Fibroblast of lung (primary cell): ENCODE data around the gene TCN1.

Source experiments
- CTCF ChIP-seq, 2 donors: IDR thresholded peaks in 1 of 2; conservative IDR thresholded peaks in 1 of 2; 1 replicate in 1 of 2; 2 replicates in 1 of 2; pipeline ENCODE4 v1.5.1; 2011 to 2012; ENCODE audit warnings: low read length in 2 of 2, control low read depth in 1 of 2, inconsistent platforms in 1 of 2, low read depth in 1 of 2, mild to moderate bottlenecking in 1 of 2
- EZH2 ChIP-seq: IDR thresholded peaks from 2 replicates; pipeline ENCODE4 v1.5.1; 2012; ENCODE audit warnings: low read length, control low read depth, mild to moderate bottlenecking; ENCODE audit errors: missing control alignments

- no peak for TF ChIP-seq EZH2
- no peak for TF ChIP-seq CTCF (conservative IDR thresholded peaks at IDR 0.05 in 1 of 2, IDR thresholded peaks at IDR 0.05 in 1 of 2; ENCODE audit: low read depth in 1 of 2, low read length in 2 of 2)
Observed at GRCh38 chr11:59813364-59813763, 52.9 kb downstream of the TCN1 start.
